NT2/D1 (cell line): ENCODE results near the gene CRTAC1.

Experiments
- DNase-seq: peaks from one replicate; pipeline ENCODE4 v3.0.0-alpha.2; 2011; ENCODE audit warnings: low read depth, low spot score
- H3K27me3 ChIP-seq: 2 replicates; pipeline ENCODE4 v1.6.0; 2011; ENCODE audit warnings: mild to moderate bottlenecking; ENCODE audit not compliant: insufficient read length, insufficient read depth
- H3K36me3 ChIP-seq: 2 replicates; pipeline ENCODE4 v1.6.1; 2011; ENCODE audit warnings: mild to moderate bottlenecking, low read length, mixed read lengths; ENCODE audit not compliant: insufficient read depth, insufficient read length
- H3K4me1 ChIP-seq: 2 replicates; pipeline ENCODE4 v1.5.1; 2011; ENCODE audit not compliant: insufficient read depth, insufficient read length
- H3K4me3 ChIP-seq: 2 replicates; pipeline ENCODE4 v1.5.1; 2011; ENCODE audit warnings: low read depth; ENCODE audit not compliant: insufficient read length
- H3K9ac ChIP-seq: 2 replicates; pipeline ENCODE4 v1.6.0; 2011; ENCODE audit warnings: low read depth; ENCODE audit not compliant: insufficient read length
- H3K9me3 ChIP-seq: 2 replicates; pipeline ENCODE4 v1.5.1; 2011; ENCODE audit warnings: mild to moderate bottlenecking, low read length; ENCODE audit not compliant: insufficient read depth
- SUZ12 ChIP-seq: IDR thresholded peaks from 2 replicates; pipeline ENCODE4 v1.6.1; 2011; ENCODE audit not compliant: insufficient read length, insufficient read depth; ENCODE audit errors: extremely low read depth
- YY1 ChIP-seq: IDR thresholded peaks from 2 replicates; pipeline ENCODE4 v1.6.1; 2011; ENCODE audit not compliant: insufficient read length, insufficient read depth
- ZNF274 ChIP-seq: IDR thresholded peaks from 2 replicates; pipeline ENCODE4 v1.6.1; 2011; ENCODE audit warnings: mild to moderate bottlenecking, low read depth, low read length

The CRTAC1 gene

DNA sequence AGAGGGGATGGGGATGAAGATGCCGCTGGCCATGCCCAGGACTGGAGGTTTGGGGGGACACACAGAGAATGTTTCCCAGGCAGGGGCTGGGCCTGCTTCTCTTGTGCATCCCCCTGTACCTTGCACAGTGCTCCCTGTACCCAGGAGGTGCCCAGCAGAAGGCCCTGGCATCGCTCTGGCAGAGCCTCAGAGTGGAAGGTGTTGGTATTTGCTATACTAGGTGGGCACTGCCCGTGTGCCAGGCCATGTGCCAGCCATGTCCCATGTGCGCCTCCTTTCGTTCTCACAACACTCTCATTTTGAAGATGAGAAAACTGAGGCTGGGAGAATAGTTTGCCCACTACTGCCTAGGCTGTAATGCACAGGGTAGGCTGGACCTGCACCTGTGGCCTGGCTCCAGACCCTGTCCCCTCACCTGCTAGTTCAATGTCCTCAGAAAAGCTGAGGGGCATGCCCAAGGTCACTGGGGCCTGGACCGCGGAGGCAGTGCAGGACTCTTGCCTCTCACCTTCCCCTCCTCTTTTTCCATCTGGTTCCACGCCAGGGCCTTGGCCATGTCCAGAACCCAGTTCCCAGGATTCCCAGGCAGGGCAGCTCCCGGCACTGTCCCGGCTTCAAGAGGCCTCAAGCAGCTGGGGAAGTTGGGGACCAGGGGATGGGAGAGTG is 116.1 kb downstream of the CRTAC1 start:
- no peak overlapping the region for H3K9ac ChIP-seq
- DNase-seq, result no peak
- no peak for TF ChIP-seq ZNF274
- TF ChIP-seq YY1, result no peak
- TF ChIP-seq SUZ12, result no peak
- H3K9me3 ChIP-seq, result no peaks in the 10 kb centered on the region
- H3K4me3 ChIP-seq, result no peak overlapping the region
- H3K36me3 ChIP-seq, result no peaks in the 10 kb centered on the region
- peaks cover 8% of the 10 kb centered on the region for H3K4me1 ChIP-seq
- peaks cover 5% of the 10 kb centered on the region for H3K27me3 ChIP-seq

DNA sequence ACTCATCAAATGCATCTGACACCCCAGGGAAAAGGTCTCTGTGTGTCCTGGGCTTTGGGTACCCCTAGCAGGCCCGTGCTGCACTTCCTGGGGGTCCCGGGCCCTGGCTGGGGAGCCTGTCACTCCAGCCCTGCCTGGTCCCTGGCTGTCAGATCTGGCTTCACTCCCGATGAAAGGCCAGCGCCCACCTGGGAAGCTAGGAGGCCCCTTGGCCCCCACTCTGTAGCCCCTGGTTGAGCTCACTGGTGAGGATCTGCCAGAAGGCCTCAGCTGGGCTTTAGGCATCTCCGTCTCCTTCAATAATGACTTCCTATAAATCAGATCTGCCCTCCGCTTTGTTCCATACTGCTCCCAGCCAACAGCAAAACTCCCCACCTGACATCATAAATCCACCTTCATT is 116.8 kb downstream of the CRTAC1 start:
- Histone ChIP-seq H3K4me1 (peaks cover 8% of the 10 kb centered on the region), H3K36me3 (no peaks in the 10 kb centered on the region), H3K9me3 (no peaks in the 10 kb centered on the region), H3K9ac (no peak overlapping the region), H3K4me3 (no peak overlapping the region), H3K27me3 (peaks cover 5% of the 10 kb centered on the region)
- TF ChIP-seq SUZ12 (no peak), ZNF274 (no peak), YY1 (no peak)
- DNase-seq, result no peak

DNA sequence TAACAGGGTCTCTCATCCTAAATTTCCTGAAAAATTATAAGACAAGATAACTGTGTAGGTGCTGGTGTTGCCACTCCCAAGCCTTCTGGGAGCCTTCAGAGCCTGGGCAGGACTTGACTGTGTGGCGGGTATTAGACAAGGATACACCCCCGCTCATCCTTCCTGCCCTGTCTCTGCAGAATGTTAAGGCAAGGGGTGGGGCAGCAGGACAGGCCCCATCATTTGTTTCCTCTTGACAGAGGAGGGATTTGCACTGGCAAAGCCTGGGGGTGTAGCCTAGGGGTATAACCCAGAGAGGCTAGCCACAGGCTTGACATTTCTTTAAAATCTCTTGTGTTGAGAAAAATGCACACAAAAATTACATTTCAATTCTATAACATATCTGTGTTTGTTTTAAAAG is 117.2 kb downstream of the CRTAC1 start:
- no peak for DNase-seq

DNA sequence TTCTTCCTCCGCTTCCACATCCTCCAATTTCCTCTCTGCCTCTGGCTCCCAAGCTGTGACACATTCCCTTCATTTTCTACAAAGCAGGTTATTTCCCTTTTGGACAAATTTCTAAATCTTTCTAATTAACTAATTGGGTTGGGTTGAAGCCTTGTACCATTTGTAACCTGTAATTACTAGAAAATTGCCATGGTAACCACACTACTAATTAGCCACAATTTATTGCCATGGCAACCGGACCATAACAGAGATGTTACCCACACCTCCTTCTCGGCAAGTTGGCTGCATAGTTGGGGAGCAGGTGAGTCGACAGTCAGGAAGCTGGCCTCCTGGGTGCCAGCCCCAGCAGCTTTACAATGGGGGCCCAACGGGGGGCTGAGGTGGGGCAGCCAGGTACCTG is 119.2 kb downstream of the CRTAC1 start:
- Histone ChIP-seq H3K4me3 (no peak overlapping the region), H3K36me3 (no peaks in the 10 kb centered on the region), H3K9me3 (no peaks in the 10 kb centered on the region), H3K9ac (no peak overlapping the region), H3K4me1 (peaks cover 8% of the 10 kb centered on the region), H3K27me3 (peaks cover 5% of the 10 kb centered on the region)
- no peak for TF ChIP-seq ZNF274
- no peak for TF ChIP-seq YY1
- no peak for TF ChIP-seq SUZ12
- DNase-seq, result no peak

More for the DNA sequence above, 117.2 kb downstream of the CRTAC1 start:
- Histone ChIP-seq H3K36me3 (no peaks in the 10 kb centered on the region), H3K27me3 (peaks cover 5% of the 10 kb centered on the region), H3K4me1 (peaks cover 8% of the 10 kb centered on the region), H3K9ac (no peak overlapping the region), H3K9me3 (no peaks in the 10 kb centered on the region), H3K4me3 (no peak overlapping the region)
- no peak for TF ChIP-seq SUZ12
- no peak for TF ChIP-seq ZNF274
- no peak for TF ChIP-seq YY1

DNA sequence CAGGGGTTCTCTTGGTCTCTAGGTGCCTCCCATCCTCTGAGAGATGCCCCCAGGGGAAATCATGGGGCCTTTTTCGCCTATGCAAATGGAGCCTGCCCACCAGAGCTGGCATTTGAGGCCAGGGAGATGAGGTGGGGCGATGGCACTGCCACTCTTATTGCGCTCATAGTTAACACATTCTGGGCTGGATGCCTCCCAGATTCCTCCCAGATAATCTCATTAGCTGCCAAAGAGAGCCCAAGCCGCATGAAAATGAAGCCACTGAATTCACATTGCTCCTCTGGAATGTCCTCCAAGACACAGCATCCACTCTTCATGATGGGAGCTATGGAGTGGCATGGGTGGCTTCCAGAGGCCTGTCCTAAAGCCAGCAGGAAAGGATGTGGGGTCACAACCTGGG is 119.8 kb downstream of the CRTAC1 start:
- Histone ChIP-seq H3K4me1 (peaks cover 8% of the 10 kb centered on the region), H3K36me3 (no peaks in the 10 kb centered on the region), H3K9ac (no peak overlapping the region), H3K9me3 (no peaks in the 10 kb centered on the region), H3K27me3 (peaks cover 5% of the 10 kb centered on the region), H3K4me3 (no peak overlapping the region)
- no peak for TF ChIP-seq YY1
- no peak for TF ChIP-seq SUZ12
- no peak for TF ChIP-seq ZNF274
- no peak for DNase-seq

DNA sequence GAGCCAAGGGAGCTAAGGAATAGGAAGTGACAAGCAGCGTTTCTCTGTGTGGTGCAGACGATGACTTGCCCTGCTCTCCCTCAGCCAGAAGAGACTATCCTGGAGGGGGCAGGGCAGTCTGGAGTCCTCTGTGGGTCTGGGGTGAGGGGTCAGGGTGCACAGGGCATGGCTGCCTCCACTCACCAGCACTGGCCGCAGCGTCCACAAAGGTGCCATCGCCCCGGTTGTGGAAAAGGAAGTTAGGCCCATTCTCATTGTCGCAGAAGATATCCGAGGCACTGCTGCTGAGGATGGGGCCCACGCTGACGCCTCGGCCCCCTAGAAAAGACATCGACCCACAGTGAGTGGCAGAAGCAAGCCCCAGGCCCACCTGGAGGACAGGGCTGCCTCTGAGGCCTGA is 122.6 kb downstream of the CRTAC1 start:
- no peak for DNase-seq
- Histone ChIP-seq H3K36me3 (no peaks in the 10 kb centered on the region), H3K4me3 (no peak overlapping the region), H3K9me3 (no peaks in the 10 kb centered on the region), H3K4me1 (peaks cover 2% of the 10 kb centered on the region), H3K9ac (no peak overlapping the region), H3K27me3 (no peaks in the 10 kb centered on the region)
- TF ChIP-seq YY1, result no peak
- no peak for TF ChIP-seq ZNF274
- no peak for TF ChIP-seq SUZ12

DNA sequence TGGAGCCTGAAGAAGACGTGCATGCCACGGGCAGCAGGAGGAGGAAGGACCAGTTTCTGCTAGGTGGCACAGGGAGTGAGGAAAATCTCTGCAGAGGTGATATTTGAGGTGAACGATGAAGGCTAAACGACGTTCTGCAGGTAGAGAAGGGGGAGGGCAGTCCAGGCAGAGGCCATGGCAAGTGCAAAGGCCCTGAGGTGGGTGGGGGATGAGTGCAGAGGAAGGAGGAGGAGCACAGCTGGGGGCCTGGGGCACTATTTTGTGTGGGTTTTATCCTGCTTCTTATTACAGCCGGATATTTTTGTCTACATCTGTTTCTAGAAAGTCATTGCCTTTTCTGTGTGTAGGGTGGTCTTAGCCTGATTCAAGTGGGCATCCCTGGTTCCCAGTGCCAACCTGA is 123.2 kb downstream of the CRTAC1 start:
- Histone ChIP-seq H3K4me1 (peaks cover 2% of the 10 kb centered on the region), H3K27me3 (no peaks in the 10 kb centered on the region), H3K9me3 (no peaks in the 10 kb centered on the region), H3K9ac (no peak overlapping the region), H3K36me3 (no peaks in the 10 kb centered on the region), H3K4me3 (no peak overlapping the region)
- TF ChIP-seq YY1 (no peak), ZNF274 (no peak), SUZ12 (no peak)
- no peak for DNase-seq

DNA sequence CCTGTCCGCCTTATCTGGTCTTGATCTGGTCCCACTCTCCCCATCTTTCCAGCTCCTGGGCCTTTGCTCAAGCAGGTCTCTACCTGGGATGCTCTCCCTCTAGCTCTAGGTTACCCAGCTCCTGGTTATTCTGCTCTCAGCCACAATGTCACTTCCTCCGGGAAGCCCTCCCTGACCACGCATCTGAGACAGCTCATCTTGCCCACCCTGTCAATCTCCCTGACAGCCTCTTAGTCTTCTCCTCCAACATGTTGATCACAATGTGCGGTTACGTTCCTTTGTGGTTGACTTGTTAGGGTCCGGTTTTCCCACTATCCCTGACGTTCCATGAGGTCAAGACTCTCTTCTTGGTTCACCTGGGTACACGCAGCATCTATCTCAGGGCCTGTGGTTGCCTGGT is 125.1 kb downstream of the CRTAC1 start:
- Histone ChIP-seq H3K36me3 (no peaks in the 10 kb centered on the region), H3K27me3 (no peaks in the 10 kb centered on the region), H3K4me3 (no peak overlapping the region), H3K9me3 (no peaks in the 10 kb centered on the region), H3K4me1 (no peaks in the 10 kb centered on the region), H3K9ac (no peak overlapping the region)
- TF ChIP-seq YY1 (no peak), ZNF274 (no peak), SUZ12 (no peak)
- DNase-seq, result no peak
